ENCODE data around the gene SLC43A2.

The SLC43A2 gene

DNA sequence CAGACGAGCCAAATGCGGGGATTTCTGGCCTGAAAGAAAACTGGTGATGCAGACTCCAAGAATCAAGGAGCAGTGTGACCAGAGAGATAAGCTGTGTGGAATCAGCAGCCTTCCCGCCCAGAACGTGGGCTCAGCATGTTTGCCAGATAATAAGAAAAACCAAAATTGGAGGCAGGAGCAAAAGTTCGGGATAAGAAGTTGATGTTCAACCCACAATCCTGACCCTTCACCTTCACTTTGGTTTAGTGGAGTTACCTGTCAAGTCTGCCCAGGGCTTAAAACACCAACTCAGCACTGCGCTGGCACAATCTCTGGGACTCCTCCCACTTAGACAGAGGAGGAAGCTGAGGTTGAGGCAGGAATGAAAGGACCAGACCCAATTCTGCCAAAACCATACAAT, 3.1 kb downstream of the SLC43A2 start:
- Histone ChIP-seq H3K9ac (ENCODE audit: insufficient read length, low read depth) (no peak overlapping the region), H3K27me3 (ENCODE audit: insufficient read depth, insufficient read length) (peaks cover 5% of the 10 kb centered on the region), H3K4me3 (ENCODE audit: insufficient read length, low read depth) (no peak overlapping the region), H3K36me3 (ENCODE audit: insufficient read depth, insufficient read length, low read length) (peaks cover 3% of the 10 kb centered on the region), H3K9me3 (ENCODE audit: insufficient read depth, low read length) (no peaks in the 10 kb centered on the region), H3K4me1 (ENCODE audit: insufficient read depth, insufficient read length) (peaks cover 20% of the 10 kb centered on the region)
- TF ChIP-seq SUZ12 (IDR thresholded peaks at IDR 0.05; ENCODE audit: extremely low read depth, insufficient read depth, insufficient read length) (no peak), ZNF274 (IDR thresholded peaks at IDR 0.05; ENCODE audit: low read depth, low read length) (no peak), YY1 (IDR thresholded peaks at IDR 0.05; ENCODE audit: insufficient read depth, insufficient read length) (no peak)
- DNase-seq (ENCODE audit: low read depth, low spot score), result no peak

DNA sequence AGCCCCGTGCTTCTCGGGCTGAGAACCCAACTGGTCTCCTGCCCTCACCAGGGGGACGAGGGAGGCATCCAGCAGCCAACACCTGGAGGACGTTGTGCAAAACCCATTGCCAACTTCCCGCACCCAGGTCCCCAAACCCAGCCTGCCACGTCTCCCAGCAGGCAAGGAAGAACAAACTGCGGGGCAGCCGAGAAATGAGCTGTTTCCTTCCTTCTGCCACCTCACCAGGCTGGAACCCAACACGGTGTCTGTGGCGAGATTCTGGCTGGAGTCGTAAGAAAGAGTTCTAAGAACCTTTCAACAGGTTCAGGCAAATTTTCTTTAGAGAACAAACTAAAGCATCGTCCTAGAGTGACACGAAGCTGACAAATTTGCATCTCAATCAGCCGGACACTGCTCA, 3.6 kb downstream of the SLC43A2 start:
- Histone ChIP-seq H3K4me3 (ENCODE audit: insufficient read length, low read depth) (no peak overlapping the region), H3K36me3 (ENCODE audit: insufficient read depth, insufficient read length, low read length) (peaks cover 3% of the 10 kb centered on the region), H3K27me3 (ENCODE audit: insufficient read depth, insufficient read length) (peaks cover 5% of the 10 kb centered on the region), H3K4me1 (ENCODE audit: insufficient read depth, insufficient read length) (peaks cover 16% of the 10 kb centered on the region), H3K9ac (ENCODE audit: insufficient read length, low read depth) (no peak overlapping the region), H3K9me3 (ENCODE audit: insufficient read depth, low read length) (no peaks in the 10 kb centered on the region)
- TF ChIP-seq SUZ12 (IDR thresholded peaks at IDR 0.05; ENCODE audit: extremely low read depth, insufficient read depth, insufficient read length) (no peak), YY1 (IDR thresholded peaks at IDR 0.05; ENCODE audit: insufficient read depth, insufficient read length) (no peak), ZNF274 (IDR thresholded peaks at IDR 0.05; ENCODE audit: low read depth, low read length) (no peak)
- DNase-seq (ENCODE audit: low read depth, low spot score), result no peak

DNA sequence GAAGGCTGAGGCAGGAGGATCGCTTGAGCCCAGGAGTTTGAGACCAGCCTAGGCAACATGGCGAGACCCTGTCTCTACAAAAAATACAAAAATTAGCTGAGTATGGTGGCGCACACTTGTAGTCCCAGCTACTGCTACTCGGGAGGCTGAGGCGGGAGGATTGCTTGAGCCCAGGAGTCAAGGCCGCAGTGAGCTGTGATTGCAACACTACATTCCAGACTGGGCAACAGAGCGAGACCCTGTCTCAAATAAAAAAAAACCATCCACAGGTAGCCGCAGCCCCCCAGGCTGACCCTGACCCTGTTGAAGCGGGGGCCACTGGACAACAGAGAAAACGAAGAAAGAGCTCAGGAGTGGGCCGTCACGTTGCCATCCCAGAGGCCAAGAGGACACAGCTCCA, 4.0 kb downstream of the SLC43A2 start:
- TF ChIP-seq ZNF274 (IDR thresholded peaks at IDR 0.05; ENCODE audit: low read depth, low read length) (no peak), YY1 (IDR thresholded peaks at IDR 0.05; ENCODE audit: insufficient read depth, insufficient read length) (no peak), SUZ12 (IDR thresholded peaks at IDR 0.05; ENCODE audit: extremely low read depth, insufficient read depth, insufficient read length) (no peak)
- H3K4me3 ChIP-seq (ENCODE audit: insufficient read length, low read depth), result no peak overlapping the region
- no peak overlapping the region for H3K9ac ChIP-seq (ENCODE audit: insufficient read length, low read depth)
- peaks cover 1% of the 10 kb centered on the region for H3K27me3 ChIP-seq (ENCODE audit: insufficient read depth, insufficient read length)
- peaks cover 3% of the 10 kb centered on the region for H3K36me3 ChIP-seq (ENCODE audit: insufficient read depth, insufficient read length, low read length)
- H3K4me1 ChIP-seq (ENCODE audit: insufficient read depth, insufficient read length), result peaks cover 15% of the 10 kb centered on the region
- no peak for DNase-seq (ENCODE audit: low read depth, low spot score)
- no peaks in the 10 kb centered on the region for H3K9me3 ChIP-seq (ENCODE audit: insufficient read depth, low read length)

DNA sequence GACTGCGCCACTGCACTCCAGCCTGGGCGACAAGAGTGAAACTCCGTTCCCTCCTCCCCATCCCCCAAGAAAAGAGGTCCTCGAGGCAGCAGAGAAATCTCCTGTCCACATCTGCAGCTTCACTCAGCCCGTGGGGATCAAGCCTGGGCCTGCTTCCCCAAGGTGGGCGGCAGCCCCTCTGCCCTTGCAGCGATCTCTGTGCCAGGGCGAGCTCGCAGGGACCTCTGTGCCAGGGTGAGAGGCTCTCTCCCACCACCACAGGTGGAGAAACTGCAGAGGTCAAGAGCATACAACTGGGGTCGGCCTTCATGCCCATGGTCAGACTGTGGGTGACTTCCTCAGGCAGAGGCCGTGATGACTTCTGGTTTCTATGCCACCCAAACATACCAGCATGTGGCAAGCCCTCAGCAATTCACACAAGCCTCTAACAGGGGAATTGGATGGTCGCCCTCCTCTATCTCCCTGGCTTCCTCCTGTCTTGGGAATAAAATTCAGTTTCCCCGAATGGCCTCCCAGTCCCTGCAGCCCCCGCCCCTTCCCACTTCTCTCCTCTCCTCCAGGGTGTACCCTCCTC, 5.5 kb downstream of the SLC43A2 start:
- Histone ChIP-seq H3K4me3 (ENCODE audit: insufficient read length, low read depth) (no peak overlapping the region), H3K9me3 (ENCODE audit: insufficient read depth, low read length) (no peaks in the 10 kb centered on the region), H3K27me3 (ENCODE audit: insufficient read depth, insufficient read length) (no peaks in the 10 kb centered on the region), H3K9ac (ENCODE audit: insufficient read length, low read depth) (no peak overlapping the region), H3K4me1 (ENCODE audit: insufficient read depth, insufficient read length) (peaks cover 13% of the 10 kb centered on the region), H3K36me3 (ENCODE audit: insufficient read depth, insufficient read length, low read length) (peaks cover 3% of the 10 kb centered on the region)
- no peak for DNase-seq (ENCODE audit: low read depth, low spot score)
- TF ChIP-seq SUZ12 (IDR thresholded peaks at IDR 0.05; ENCODE audit: extremely low read depth, insufficient read depth, insufficient read length) (no peak), YY1 (IDR thresholded peaks at IDR 0.05; ENCODE audit: insufficient read depth, insufficient read length) (no peak), ZNF274 (IDR thresholded peaks at IDR 0.05; ENCODE audit: low read depth, low read length) (no peak)

DNA sequence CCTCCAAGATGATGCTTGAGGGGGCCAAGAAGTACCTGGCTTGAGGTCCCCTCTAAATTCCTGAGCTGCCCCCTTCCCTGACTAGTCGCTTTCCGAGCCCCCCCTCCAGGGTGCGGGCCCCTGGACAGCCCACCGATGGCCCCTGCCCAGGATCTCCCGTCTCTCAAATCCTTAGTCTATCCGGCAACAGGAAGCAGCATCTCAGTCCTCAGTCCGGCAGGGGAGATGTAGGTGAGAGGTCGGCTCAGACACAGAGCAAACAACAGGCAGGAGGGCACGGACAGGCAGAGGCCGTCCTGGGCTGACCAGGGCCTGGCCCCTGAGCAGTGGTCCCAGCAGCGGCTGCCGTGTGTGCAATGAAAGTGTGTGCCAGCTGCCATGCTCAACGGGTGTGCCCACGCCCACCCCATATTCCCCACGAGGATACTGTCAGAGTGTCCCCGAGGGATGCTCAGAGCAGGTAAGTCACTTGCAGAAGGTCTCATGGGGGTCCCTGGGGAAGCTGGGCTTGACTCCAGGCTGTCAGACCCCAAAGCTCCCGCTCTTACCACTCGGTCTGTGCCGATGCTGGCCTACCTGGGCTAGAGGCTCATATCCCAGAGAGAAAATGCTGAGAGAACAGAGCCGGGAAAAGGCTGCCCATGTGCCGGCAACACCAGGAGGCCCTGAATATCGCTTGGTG, 7.2 kb downstream of the SLC43A2 start:
- no peak for DNase-seq (ENCODE audit: low read depth, low spot score)
- Histone ChIP-seq H3K36me3 (ENCODE audit: insufficient read depth, insufficient read length, low read length) (peaks cover 3% of the 10 kb centered on the region), H3K4me1 (ENCODE audit: insufficient read depth, insufficient read length) (peaks cover 8% of the 10 kb centered on the region), H3K27me3 (ENCODE audit: insufficient read depth, insufficient read length) (no peaks in the 10 kb centered on the region), H3K9ac (ENCODE audit: insufficient read length, low read depth) (no peak overlapping the region), H3K9me3 (ENCODE audit: insufficient read depth, low read length) (no peaks in the 10 kb centered on the region), H3K4me3 (ENCODE audit: insufficient read length, low read depth) (no peak overlapping the region)
- no peak for TF ChIP-seq YY1 (IDR thresholded peaks at IDR 0.05; ENCODE audit: insufficient read depth, insufficient read length)
- TF ChIP-seq ZNF274 (IDR thresholded peaks at IDR 0.05; ENCODE audit: low read depth, low read length), result no peak
- TF ChIP-seq SUZ12 (IDR thresholded peaks at IDR 0.05; ENCODE audit: extremely low read depth, insufficient read depth, insufficient read length), result no peak

DNA sequence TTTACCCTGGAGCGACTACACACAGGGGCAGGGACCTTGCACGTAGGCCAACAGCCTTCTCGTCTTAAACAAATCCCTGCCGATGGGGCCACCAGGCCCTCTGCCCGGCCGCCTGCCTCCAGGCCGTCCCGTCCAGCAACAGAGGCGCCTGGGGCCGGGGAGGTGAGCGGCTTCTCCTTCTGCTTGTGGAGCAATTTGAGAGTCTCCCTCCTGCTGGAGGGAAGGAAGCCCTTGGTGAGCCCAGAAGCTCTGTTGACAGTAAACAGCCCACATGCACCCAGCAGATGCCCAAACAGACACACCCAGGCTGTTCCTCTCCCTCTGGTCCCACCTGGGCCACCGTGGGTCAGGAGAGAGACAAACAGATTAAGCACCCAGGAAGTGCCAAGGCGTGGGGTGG, 8.1 kb downstream of the SLC43A2 start:
- no peak overlapping the region for H3K9ac ChIP-seq (ENCODE audit: insufficient read length, low read depth)
- H3K4me1 ChIP-seq (ENCODE audit: insufficient read depth, insufficient read length), result peaks cover 5% of the 10 kb centered on the region
- H3K36me3 ChIP-seq (ENCODE audit: insufficient read depth, insufficient read length, low read length), result peaks cover 3% of the 10 kb centered on the region
- TF ChIP-seq SUZ12 (IDR thresholded peaks at IDR 0.05; ENCODE audit: extremely low read depth, insufficient read depth, insufficient read length), result no peak
- no peak for TF ChIP-seq ZNF274 (IDR thresholded peaks at IDR 0.05; ENCODE audit: low read depth, low read length)
- no peak for TF ChIP-seq YY1 (IDR thresholded peaks at IDR 0.05; ENCODE audit: insufficient read depth, insufficient read length)
- no peak overlapping the region for H3K4me3 ChIP-seq (ENCODE audit: insufficient read length, low read depth)
- H3K27me3 ChIP-seq (ENCODE audit: insufficient read depth, insufficient read length), result no peaks in the 10 kb centered on the region
- no peaks in the 10 kb centered on the region for H3K9me3 ChIP-seq (ENCODE audit: insufficient read depth, low read length)
- DNase-seq (ENCODE audit: low read depth, low spot score), result no peak

DNA sequence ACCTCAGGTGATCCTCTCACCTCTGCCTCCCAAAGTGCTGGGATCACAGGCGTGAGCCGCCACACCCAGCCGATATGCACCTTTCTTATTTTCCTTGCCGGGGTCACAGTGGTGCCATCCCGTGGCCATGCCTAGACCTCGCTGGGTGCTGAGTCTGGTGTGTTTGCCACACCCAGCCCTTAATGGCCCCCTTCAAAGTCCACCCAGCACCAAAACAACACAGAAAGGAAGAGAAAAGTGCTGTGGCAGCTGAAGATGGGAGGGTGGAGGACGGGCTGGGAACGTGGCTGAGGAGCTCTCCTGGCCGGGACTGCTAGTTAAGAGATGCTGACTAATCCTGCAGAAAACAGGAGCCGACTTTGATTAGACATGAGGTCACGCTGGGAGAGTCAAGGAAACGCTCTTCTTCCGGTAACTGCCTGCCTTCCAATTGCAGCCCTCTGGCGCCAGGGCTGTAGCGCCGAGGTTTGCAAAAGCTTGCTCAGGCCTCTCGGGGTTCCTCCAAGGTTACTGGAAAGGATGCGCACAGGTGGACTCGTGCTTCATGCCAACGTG, 10.9 kb downstream of the SLC43A2 start:
- H3K9me3 ChIP-seq (ENCODE audit: insufficient read depth, low read length), result no peaks in the 10 kb centered on the region
- no peak for TF ChIP-seq SUZ12 (IDR thresholded peaks at IDR 0.05; ENCODE audit: extremely low read depth, insufficient read depth, insufficient read length)
- TF ChIP-seq ZNF274 (IDR thresholded peaks at IDR 0.05; ENCODE audit: low read depth, low read length), result no peak
- no peak for TF ChIP-seq YY1 (IDR thresholded peaks at IDR 0.05; ENCODE audit: insufficient read depth, insufficient read length)
- H3K4me3 ChIP-seq (ENCODE audit: insufficient read length, low read depth), result no peak overlapping the region
- no peaks in the 10 kb centered on the region for H3K4me1 ChIP-seq (ENCODE audit: insufficient read depth, insufficient read length)
- H3K36me3 ChIP-seq (ENCODE audit: insufficient read depth, insufficient read length, low read length), result peaks cover 3% of the 10 kb centered on the region
- no peaks in the 10 kb centered on the region for H3K27me3 ChIP-seq (ENCODE audit: insufficient read depth, insufficient read length)
- no peak overlapping the region for H3K9ac ChIP-seq (ENCODE audit: insufficient read length, low read depth)
- no peak for DNase-seq (ENCODE audit: low read depth, low spot score)
